HUDEP-2 (cell line): ENCODE measurements around the gene DNAH1.

Experiments used
- DNase-seq, 76 experiments: peaks; one replicate each; lab custom pipeline; 2025; ENCODE audit not compliant: unreplicated experiment in 76 of 76; lab: John Stamatoyannopoulos, UW

Gene DNAH1

GRCh38 chr3:52401021-52401420 lies 84.9 kb downstream of the DNAH1 start:
- DNase-seq, result peak in 1 of 76 experiments; percentile 60

GRCh38 chr3:52401551-52401950 lies 85.4 kb downstream of the DNAH1 start:
- no peak for DNase-seq

DNA sequence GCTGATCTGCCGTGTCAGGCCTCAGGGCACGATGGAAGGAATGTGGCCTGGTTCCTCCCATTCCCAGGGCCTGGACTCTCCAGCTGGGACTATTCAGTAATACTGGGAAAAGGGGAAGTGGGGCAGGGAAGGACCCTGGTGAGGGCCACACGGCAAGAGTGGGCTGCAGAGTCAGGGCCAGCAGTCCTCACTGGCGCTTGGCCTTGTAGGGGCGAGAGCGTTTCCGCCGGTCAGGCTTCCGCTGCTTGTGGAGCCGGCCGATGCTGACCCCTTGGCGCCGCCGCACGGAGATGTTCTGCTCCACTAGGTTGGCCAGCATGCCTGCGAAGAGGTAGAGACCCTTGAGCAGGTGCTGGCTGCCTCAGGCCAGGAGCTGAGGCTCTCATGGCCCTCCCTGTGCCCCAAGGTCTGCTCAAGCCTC lies 86.0 kb downstream of the DNAH1 start:
- no peak for DNase-seq

DNA sequence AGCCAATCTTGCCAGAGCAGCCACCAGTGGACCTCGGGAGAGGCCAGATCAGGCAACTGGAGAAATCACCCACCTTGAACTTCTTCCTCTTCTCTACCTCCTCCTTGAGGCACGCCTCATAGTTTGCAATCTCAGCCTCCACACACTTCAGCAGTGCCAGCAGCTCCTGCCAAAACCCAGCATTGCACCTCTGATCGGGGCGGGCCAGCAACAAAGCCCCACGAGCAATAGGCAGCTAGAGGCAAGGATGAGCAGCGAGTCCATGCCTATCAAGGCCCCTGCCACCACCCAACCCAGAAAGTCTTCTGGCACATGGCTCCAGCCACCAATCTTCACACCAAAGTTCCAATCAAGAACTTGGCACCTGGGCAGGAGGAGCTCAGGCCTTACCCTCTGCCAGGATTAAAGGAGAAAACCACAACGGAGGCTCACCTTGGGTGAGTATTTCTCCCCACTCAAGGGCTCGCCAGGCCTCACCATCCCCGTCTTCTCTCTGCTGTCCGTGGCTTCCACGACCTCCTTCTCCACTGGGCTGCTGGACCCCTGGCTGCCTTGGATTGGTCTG lies 86.7 kb downstream of the DNAH1 start:
- DNase-seq, result no peak

DNA sequence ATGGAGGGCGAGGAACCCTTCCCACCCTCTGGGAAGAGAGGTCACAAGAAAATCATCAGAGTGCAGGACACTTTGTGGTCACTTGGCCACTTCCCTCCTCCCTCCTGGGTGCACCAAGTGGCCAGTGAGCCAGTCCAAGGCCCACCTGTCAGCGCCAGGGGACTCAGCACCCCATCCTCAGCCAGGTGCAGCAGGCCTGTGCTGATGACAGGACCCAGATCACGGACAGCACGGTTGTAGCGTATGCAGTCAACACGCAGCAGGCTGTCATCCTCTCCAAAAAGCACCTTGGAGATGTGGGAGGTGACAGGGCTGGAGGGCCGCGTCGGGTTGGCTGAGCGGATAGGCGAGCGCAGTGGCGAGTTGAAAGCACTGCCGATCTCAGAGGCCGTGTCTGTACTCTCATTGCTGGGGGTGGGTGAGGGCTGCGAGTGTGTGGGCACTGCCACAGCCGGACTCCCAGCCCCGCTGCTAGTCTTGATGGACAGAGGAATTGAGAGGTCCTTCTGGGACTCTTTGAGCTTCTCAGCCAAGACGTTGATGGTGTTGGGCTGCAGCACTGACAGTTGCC lies 87.2 kb downstream of the DNAH1 start:
- DNase-seq, result no peak

DNA sequence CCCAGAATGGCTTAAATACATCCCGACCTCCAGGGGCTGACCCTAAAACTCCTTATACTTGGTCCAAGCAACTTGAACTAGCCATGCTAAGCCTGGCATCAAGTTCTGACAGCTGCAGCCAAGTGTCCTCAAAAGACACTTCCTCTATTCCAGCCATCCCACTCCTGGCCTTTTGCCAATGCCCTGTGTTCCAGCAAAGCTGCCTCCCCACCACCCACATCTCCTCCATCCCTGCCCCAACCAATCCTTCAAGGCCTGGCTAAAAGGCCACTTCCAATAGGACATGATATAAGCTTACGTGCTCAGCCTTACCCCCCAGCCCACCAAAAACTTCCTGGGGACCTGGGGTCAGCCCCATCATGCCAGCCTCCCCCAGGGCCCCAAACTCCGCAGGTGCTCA lies 87.8 kb downstream of the DNAH1 start:
- DNase-seq, result no peak

GRCh38 chr3:52404391-52404790 lies 88.3 kb downstream of the DNAH1 start:
- no peak for DNase-seq

- no peak for DNase-seq
Measured at GRCh38 chr3:52405066-52405465, 88.9 kb downstream of the DNAH1 start.

GRCh38 chr3:52405601-52406110 lies 89.5 kb downstream of the DNAH1 start:
- peak in 47 of 76 experiments; percentile 1 to 71 (median 39) for DNase-seq

GRCh38 chr3:52406231-52406661 lies 90.1 kb downstream of the DNAH1 start:
- DNase-seq, result no peak

GRCh38 chr3:52406791-52407510 lies 90.8 kb downstream of the DNAH1 start:
- no peak for DNase-seq

- DNase-seq, result no peak
Measured at GRCh38 chr3:52407779-52408178, 91.7 kb downstream of the DNAH1 start.

GRCh38 chr3:52408466-52408865 lies 92.3 kb downstream of the DNAH1 start:
- DNase-seq, result no peak

- DNase-seq, result no peak
Measured at GRCh38 chr3:52415800-52416199, 99.7 kb downstream of the DNAH1 start.

GRCh38 chr3:52420388-52420787 lies 104.3 kb downstream of the DNAH1 start:
- no peak for DNase-seq

DNA sequence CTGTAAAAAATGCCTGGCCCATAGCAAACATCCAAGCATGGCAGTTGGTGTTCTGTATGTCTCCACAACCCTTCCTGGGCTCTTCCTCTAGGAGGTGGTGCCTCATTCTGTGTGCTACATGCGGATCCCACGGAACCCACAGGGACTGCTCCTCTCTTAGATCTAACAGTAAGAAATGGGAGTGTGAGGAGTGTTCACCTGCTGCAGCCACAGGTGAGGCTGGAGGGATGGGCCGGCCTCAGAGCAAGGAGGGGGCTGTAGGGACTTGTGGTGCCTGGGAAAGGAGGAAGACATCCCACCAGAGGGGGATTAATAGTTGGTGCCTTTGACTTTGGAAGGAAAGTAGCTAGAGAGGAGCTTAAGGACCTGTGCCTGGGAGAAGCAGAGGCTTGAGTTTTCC lies 106.5 kb downstream of the DNAH1 start:
- DNase-seq, result no peak

DNA sequence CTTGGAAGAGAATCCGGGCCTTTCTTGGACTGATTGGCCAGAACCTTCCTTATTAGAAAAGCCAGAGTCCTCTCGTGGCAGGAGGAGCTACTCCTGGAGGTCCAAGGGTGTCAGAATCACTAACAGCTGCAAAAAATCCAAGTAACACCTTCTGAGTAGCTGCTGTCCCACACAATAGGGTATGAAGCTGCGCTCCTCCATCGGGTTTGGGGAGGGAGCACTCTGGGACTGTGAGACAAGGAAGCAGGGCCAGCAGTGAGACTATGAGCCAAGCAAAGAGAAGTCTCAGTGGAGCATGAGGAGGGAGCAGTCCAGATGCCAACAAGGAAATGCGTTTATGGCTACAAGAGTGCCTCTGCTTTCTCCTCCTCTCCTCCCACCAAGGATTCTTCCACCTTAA lies 107.1 kb downstream of the DNAH1 start:
- DNase-seq, result no peak

DNA sequence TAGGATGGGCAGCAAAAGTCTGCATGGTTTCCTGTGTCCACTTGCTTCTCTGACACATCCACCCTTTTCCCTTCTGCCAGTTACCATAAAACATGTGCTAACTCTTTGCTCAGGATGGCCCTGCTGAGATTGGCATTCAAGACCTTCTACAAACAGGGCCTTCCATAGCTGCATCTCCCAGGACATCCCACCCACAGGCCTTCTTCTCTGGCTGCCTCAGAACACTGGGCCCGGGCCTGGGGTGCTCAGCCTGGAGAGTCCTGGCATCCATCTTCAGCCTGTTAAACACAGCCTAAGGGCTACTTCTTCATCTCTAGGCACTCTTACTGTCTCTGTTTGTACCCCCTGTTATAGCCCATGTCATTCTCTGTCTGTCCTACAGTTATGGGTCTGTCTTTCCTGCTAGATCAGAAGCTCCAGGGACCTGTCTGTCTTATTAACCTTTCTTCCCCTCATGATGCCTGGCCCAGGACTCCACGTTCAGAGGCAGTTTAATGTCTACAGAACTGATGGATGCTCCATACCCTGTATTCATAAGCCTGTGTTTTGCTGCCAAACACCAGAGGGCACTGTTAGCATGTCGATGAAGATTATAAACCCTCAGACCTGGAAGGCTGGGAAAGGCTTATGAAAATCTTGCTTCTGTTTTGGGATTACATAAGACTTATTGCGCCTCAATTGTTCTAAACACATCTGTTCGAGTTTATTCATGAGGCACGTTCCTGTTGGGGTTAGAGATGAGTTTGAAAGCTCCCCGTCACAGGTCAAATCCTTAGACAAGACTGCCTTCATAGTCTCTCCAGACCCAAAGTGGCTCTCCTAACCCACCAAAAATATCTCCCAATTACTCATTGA lies 112.3 kb downstream of the DNAH1 start:
- peak in 35 of 76 experiments; percentile 7 to 57 (median 27) for DNase-seq

DNA sequence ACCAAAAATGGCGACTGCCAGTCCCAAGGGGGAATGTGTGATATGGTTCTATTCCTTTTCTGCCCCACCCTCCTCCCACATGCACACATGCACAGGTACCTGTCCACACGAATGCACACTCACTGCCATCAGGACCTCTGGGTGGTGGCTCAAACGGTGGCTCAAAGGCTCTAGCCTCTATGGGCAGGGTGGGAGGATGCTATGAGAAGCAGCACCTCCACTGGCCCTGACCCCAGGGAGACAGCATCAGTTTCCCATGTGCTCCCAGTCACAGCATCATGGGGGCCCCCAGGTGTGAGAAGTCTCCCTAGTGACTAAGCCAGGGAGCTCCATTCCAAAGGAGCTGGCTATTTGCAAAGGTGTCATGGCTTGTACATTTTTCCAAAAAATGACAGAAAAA lies 112.9 kb downstream of the DNAH1 start:
- DNase-seq, result no peak

GRCh38 chr3:52429779-52430415 lies 113.8 kb downstream of the DNAH1 start:
- no peak for DNase-seq

- no peak for DNase-seq
Measured at GRCh38 chr3:52430416-52430810, 114.3 kb downstream of the DNAH1 start.
